ENCODE results near the gene YPEL2. TPM values are rescaled to one million over a fixed set of nuclear protein-coding genes. Genes with fewer than 3 reads are reported as not detected.

The YPEL2 gene
- total and polyA plus RNA-seq, 2 of the 13 experiments (the other 11 are each of a cell fraction or from before 2014, with no cell fraction given): 8.5 to 21.1 TPM

DNA sequence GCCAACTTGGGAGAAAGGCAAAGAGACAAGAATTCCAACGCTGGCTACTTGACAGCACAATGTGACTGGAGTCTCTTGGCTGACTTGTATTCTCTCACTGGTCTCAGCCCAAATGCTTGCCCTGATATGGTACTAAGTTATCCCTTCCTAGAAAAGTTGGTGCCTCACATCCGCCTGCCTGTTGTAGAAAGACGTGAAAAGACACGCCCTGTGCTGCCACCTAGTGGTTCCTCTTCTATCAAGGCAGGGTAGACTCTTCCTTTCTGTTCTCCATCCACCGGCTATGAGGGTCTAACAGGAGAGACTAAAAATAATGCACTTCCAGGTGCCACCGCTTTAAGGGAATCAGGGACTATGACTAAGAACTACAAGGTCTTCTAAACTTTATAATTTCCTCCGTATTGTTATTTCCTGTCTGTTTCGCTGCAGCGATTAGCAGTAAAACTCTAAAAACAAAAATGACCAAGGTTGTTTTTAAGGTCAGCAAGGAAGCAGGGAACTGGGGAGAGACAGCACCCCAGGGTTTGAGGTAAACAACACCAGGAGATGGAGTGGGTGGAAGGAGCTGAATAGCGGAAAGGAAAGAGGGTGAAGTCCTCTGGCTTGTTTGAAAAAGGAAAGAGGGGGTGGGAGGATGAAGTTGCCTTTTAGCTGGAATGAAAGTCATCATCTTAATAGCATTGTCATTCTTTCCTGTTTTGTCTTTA, 109.5 kb downstream of the YPEL2 start (continued):
- no peak for TF ChIP-seq FOXC1 (CRISPR knock-in tag; IDR thresholded peaks at IDR 0.05; ENCODE audit: borderline replicate concordance)
- TF ChIP-seq ZNF589 (CRISPR knock-in tag; conservative IDR thresholded peaks at IDR 0.05): no peak
- no peak for TF ChIP-seq IRX3 (CRISPR knock-in tag; IDR thresholded peaks at IDR 0.05; ENCODE audit: borderline replicate concordance, low read depth)
- TF ChIP-seq, protein P1, sequence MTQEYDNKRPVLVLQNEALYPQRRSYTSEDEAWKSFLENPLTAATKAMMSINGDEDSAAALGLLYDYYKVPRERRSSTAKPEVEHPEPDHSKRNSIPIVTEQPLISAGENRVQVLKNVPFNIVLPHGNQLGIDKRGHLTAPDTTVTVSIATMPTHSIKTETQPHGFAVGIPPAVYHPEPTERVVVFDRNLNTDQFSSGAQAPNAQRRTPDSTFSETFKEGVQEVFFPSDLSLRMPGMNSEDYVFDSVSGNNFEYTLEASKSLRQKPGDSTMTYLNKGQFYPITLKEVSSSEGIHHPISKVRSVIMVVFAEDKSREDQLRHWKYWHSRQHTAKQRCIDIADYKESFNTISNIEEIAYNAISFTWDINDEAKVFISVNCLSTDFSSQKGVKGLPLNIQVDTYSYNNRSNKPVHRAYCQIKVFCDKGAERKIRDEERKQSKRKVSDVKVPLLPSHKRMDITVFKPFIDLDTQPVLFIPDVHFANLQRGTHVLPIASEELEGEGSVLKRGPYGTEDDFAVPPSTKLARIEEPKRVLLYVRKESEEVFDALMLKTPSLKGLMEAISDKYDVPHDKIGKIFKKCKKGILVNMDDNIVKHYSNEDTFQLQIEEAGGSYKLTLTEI (CRISPR knock-in tag; conservative IDR thresholded peaks at IDR 0.05): no peak
- TF ChIP-seq MYC (CRISPR knock-in tag; IDR thresholded peaks at IDR 0.05; ENCODE audit: borderline replicate concordance): no peak
- no peak for TF ChIP-seq ZNF337 (CRISPR knock-in tag; IDR thresholded peaks at IDR 0.05; ENCODE audit: borderline replicate concordance, low read depth)
- TF ChIP-seq CREB1 (IDR thresholded peaks at IDR 0.05): no peak
- no peak for TF ChIP-seq CREB1 (CRISPR knock-in tag; IDR thresholded peaks at IDR 0.05)
- no peak for TF ChIP-seq KAT2B (IDR thresholded peaks at IDR 0.05; ENCODE audit: borderline replicate concordance, low read depth, low read length)
- peak; percentile 24; the same call in 1 of the 2 replicates for TF ChIP-seq SALL1 (CRISPR knock-in tag; IDR thresholded peaks at IDR 0.05)
- TF ChIP-seq TBX3 (IDR thresholded peaks at IDR 0.05; ENCODE audit: borderline replicate concordance): no peak
- TF ChIP-seq NCOA1 (CRISPR knock-in tag; IDR thresholded peaks at IDR 0.05): no peak
- no peak for TF ChIP-seq ZBTB8A (CRISPR knock-in tag; IDR thresholded peaks at IDR 0.05; ENCODE audit: borderline replicate concordance, low read depth)
- peak; percentile 22; the same call in 1 of the 2 replicates for TF ChIP-seq KMT2B (CRISPR knock-in tag; IDR thresholded peaks at IDR 0.05)
- no peak for TF ChIP-seq MXI1 (IDR thresholded peaks at IDR 0.05; ENCODE audit: borderline replicate concordance, low read depth, low read length)
- TF ChIP-seq ATF7-NPFF (CRISPR knock-in tag; IDR thresholded peaks at IDR 0.05; ENCODE audit: low read depth): no peak
- no peak for TF ChIP-seq U2AF2 (IDR thresholded peaks at IDR 0.05; ENCODE audit: low read depth, low read length)
- TF ChIP-seq, protein P2, sequence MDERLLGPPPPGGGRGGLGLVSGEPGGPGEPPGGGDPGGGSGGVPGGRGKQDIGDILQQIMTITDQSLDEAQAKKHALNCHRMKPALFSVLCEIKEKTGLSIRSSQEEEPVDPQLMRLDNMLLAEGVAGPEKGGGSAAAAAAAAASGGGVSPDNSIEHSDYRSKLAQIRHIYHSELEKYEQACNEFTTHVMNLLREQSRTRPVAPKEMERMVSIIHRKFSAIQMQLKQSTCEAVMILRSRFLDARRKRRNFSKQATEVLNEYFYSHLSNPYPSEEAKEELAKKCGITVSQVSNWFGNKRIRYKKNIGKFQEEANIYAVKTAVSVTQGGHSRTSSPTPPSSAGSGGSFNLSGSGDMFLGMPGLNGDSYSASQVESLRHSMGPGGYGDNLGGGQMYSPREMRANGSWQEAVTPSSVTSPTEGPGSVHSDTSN (CRISPR knock-in tag; IDR thresholded peaks at IDR 0.05): no peak
- TF ChIP-seq, protein P3, sequence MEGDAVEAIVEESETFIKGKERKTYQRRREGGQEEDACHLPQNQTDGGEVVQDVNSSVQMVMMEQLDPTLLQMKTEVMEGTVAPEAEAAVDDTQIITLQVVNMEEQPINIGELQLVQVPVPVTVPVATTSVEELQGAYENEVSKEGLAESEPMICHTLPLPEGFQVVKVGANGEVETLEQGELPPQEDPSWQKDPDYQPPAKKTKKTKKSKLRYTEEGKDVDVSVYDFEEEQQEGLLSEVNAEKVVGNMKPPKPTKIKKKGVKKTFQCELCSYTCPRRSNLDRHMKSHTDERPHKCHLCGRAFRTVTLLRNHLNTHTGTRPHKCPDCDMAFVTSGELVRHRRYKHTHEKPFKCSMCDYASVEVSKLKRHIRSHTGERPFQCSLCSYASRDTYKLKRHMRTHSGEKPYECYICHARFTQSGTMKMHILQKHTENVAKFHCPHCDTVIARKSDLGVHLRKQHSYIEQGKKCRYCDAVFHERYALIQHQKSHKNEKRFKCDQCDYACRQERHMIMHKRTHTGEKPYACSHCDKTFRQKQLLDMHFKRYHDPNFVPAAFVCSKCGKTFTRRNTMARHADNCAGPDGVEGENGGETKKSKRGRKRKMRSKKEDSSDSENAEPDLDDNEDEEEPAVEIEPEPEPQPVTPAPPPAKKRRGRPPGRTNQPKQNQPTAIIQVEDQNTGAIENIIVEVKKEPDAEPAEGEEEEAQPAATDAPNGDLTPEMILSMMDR (CRISPR knock-in tag; IDR thresholded peaks at IDR 0.05): peak; percentile 97
- no peak for TF ChIP-seq SALL2 (CRISPR knock-in tag; IDR thresholded peaks at IDR 0.05)
- 0 out of 2 replicates have a peak, but pooled peaks have one; percentile 42 for TF ChIP-seq ZNF552 (CRISPR knock-in tag; IDR thresholded peaks at IDR 0.05; ENCODE audit: borderline replicate concordance)
- TF ChIP-seq, protein P4, sequence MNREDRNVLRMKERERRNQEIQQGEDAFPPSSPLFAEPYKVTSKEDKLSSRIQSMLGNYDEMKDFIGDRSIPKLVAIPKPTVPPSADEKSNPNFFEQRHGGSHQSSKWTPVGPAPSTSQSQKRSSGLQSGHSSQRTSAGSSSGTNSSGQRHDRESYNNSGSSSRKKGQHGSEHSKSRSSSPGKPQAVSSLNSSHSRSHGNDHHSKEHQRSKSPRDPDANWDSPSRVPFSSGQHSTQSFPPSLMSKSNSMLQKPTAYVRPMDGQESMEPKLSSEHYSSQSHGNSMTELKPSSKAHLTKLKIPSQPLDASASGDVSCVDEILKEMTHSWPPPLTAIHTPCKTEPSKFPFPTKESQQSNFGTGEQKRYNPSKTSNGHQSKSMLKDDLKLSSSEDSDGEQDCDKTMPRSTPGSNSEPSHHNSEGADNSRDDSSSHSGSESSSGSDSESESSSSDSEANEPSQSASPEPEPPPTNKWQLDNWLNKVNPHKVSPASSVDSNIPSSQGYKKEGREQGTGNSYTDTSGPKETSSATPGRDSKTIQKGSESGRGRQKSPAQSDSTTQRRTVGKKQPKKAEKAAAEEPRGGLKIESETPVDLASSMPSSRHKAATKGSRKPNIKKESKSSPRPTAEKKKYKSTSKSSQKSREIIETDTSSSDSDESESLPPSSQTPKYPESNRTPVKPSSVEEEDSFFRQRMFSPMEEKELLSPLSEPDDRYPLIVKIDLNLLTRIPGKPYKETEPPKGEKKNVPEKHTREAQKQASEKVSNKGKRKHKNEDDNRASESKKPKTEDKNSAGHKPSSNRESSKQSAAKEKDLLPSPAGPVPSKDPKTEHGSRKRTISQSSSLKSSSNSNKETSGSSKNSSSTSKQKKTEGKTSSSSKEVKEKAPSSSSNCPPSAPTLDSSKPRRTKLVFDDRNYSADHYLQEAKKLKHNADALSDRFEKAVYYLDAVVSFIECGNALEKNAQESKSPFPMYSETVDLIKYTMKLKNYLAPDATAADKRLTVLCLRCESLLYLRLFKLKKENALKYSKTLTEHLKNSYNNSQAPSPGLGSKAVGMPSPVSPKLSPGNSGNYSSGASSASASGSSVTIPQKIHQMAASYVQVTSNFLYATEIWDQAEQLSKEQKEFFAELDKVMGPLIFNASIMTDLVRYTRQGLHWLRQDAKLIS (CRISPR knock-in tag; IDR thresholded peaks at IDR 0.05): no peak
